LoVo (cell line): ENCODE results near the gene LRSAM1.
"Not testable (repeated sequence)": the region's sequence is repeated elsewhere in the genome, so short reads cannot be mapped to it uniquely, and the experiment has no call there.

Experiments
- DNase-seq: peaks from one replicate; pipeline ENCODE4 v3.0.0-alpha.2; 2016; ENCODE audit warnings: low spot score

The LRSAM1 gene

DNA sequence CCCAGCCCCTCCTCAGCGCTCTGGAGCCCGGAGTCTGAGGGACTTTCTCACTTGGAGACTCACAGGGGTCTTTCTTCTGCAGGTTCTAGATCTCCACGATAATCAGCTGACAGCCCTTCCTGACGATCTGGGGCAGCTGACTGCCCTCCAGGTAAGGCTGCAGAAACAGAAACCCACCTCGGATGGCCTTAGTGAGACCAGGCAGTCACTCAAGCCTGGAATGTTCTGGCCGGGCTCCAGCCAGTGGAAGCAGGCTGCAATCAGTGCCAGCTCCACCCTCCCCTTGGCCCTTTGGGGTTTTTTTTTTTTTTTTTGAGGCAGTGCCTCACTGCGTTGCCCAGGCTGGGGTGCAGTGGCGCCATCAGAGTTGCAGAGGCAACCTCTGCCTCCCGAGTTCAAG is 7.6 kb downstream of the LRSAM1 start:
- DNase-seq: no peak

DNA sequence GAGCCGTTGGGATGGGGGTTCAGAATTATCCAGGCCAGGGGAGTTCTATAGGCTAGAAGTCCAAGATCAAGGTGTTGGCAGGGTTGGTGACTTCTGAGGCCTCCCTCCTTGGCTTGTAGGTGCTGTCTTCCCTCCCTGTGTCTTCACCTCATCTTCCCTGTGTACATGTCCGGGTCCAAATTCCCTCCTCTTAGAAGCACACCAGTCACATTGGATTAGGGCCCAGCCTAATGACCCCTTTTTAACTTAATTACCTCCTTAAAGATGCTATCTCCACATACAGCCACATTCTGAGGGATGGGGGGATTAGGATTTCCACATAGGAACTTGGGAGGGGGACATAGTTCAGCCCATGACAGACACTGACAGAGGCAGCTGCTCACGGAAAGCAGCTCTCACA is 12.1 kb downstream of the LRSAM1 start:
- DNase-seq: no peak

DNA sequence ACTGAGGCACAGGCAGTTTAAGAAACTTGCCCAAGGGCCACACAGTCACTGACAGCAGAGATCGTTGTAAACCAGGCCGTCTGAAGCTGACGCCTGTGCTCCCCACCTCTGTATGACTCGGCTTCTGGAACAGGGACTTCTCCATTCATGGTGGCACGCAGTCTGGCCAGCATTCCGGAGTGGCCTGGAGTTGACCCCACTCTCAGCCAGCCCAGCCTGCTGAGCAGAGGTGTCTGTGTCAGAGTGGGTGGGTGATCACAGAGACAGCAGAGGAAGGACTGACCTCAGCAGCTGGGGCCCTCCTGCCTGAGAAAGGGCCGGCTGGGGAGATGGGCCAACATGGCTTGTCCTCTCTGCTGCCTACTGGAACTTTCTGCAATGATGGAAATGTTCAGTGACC is 12.6 kb downstream of the LRSAM1 start:
- DNase-seq: no peak

DNA sequence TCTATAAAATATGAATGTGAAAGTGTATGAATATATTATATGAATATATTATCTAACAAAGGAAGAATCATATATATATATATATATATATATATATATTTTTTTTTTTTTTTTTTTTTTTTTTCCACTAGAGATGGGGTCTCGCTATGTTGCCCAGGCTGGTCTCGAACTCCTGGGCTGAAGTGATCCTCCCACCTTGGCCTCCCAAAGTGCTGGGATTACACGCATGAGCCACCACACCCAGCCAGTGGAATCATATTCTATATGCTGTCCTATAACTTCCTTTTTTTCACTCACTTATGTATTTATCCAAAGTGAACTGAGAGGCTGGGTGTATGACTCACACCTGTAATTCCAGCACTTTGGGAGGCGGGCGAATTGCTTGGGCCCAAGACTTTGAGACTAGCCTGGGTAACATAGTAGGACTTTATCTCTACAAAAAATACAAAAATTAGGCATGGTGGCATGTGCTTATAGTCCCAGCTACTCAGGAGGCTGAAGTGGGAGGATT is 15.2 kb downstream of the LRSAM1 start:
- DNase-seq: not testable (repeated sequence)

DNA sequence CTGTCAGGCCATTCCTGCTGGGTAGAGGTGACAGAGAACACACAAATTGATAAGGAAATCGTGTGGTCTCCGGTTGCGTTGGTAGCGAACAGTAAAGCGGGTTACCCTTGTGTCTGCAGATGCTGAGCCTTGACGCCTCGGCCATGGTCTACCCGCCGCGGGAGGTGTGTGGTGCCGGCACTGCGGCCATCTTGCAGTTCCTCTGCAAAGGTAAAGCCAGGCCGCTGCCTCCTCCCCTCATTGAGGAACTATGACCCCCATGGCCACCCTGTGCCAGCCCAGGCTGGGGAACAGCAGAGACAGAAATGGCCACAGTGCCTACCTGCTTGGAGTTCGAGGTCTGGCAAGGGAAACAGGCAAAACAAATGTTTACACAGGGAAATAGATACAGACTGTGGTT is 16.3 kb downstream of the LRSAM1 start:
- no peak for DNase-seq

DNA sequence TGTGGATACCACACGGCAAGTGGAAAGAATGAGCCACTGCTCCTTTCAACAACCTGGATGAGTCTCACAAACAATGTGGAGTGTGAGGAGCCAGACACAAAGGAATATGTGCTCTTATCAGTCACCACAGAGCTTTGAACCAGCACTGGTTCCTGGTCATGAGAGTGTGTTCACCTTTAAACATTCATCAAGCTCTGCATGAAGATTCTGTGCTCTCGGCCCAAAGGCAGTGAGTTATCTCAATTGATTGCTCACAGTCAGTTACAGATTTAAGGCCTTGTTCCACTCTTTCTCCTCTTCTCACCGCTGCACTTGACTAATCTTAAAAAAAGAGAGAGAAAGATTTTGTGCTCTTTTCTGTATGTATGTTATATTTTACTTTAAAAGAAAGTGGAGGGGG is 19.4 kb downstream of the LRSAM1 start:
- no peak for DNase-seq

DNA sequence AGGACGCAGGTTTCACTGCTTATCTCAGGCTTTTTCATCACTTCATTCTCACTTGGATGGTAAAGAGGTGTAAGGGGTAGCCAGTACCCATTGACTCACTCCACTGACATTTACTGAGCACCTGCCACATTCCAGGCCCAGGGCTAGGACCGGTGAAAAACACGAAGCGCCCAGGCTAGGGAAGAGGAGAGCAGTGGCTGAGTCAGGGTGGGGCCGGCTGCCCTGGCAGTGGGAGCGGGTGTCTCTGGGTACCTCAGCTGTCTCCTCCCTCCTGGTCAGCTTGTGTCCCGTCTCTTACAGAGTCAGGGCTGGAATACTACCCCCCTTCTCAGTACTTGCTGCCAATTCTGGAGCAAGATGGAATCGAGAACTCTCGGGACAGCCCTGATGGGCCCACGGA is 22.2 kb downstream of the LRSAM1 start:
- no peak for DNase-seq

DNA sequence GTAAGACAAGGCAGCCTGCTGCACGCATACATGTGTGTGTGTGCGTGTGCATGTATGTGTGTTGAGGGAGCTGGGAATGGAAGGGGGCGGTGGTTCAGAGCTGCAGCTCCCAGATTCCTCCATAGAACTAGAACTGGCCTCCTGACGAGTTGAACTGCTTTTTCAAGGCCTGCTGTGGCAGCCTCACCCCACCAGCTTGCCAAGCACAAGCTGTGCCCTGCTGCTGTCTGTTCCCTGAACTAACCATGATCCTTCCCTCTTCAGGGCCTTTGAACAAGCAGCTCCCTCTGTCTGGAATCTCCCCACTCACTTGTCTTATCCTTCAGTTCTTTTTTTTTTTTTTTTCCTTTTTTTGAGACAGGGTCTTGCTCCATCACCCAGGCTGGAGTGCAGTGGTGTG is 22.6 kb downstream of the LRSAM1 start:
- DNase-seq: no peak

DNA sequence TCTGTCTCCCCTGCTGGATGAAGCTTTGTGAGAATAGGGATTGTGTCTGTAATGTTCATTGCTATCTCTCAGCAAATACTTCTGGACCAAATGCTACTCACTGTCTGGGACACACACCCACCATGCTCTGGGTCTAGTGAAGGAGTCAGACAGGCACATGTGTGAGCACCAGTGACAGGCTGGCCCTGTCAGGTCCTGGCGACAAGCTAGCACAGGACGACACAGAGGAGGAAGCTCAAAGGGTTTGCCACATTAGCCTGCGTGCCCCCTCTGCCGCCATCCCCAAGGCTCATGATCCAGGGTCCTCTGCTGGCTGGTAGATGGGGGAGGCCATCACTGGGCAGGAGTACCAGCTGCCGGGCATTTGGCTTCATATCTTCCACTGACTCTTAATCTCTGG is 23.3 kb downstream of the LRSAM1 start:
- DNase-seq: no peak

DNA sequence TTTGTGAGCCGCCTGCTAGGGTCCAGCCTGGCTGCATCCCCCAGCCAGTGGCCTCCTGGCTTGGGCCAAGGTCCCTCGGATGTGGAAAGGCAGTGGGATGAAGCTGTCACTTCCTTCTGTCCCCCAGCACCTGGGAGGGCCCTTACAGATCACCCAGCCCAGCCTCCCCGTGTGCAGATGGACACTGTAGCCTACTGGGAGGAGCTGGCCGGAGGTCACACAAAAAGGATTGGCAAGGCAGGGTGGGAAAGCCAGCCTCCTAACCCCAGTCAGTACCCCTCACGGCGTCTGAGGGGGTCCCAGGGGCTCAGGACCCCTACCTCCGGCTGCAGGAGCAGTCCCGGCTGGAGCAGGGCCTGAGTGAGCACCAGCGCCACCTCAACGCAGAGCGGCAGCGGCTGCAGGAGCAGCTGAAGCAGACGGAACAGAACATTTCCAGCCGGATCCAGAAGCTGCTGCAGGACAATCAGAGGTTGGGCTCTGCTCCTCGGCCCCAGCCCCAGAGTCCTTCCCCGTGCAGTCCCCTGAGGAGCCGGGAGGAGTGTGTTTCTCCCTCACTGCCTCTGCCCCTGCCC is 28.3 kb downstream of the LRSAM1 start:
- DNase-seq: no peak

DNA sequence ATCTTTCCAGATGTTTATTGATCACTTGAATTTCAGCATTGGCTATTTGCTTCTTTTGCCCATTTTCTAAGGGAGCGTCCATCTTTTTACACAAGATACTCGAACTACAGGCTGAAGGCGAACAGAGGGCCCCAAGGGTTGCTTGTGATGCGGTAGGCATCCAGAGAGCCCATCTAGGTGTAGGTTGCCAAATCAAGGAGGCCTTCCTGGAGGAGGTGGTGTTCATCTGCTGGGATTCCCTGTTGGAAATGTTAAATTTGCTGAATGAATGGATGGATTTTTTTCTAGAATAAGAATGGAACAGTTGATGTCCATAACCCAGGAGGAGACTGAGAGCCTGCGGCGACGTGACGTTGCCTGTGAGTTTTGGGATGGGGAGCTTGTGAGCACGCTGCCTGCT is 31.4 kb downstream of the LRSAM1 start:
- no peak for DNase-seq

DNA sequence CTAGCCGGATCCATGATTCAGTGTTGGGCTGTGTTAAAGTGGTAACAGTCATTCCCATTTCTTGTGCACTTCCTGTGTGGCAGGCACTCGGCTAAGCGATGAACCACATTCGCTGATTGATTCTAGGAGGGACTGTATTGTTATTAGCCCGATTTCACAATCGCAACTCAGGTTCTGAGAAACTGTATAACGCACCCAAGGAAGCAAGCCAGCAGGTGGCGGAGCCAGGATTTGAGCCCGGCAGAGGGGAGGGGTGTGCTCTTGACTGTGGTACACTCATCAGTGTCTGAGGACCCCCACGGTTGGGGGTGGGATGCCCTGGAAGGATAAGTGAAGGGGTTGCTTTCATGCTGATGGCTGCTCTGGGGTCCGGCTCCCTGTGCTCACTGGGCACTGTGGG is 34.7 kb downstream of the LRSAM1 start:
- no peak for DNase-seq

DNA sequence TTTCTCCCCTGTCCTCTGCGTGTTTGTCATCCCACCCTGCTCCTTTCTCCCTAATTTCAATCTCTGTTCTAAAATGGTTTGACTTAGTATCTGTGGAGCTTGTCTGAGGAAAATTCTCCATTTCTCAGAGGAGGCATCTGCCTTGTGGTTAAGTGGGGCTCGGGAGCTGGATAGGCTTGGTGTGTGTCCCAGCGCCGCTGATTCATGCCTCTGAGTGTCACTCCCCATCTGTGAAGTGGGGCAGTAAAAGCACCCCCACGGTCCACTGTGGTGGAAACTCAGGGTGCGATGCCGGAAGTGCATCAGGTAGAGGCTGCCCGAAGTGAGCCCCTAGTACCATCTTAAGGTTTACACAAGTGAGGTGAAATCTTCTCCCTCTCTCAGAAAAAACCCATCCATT is 37.6 kb downstream of the LRSAM1 start:
- DNase-seq: no peak

DNA sequence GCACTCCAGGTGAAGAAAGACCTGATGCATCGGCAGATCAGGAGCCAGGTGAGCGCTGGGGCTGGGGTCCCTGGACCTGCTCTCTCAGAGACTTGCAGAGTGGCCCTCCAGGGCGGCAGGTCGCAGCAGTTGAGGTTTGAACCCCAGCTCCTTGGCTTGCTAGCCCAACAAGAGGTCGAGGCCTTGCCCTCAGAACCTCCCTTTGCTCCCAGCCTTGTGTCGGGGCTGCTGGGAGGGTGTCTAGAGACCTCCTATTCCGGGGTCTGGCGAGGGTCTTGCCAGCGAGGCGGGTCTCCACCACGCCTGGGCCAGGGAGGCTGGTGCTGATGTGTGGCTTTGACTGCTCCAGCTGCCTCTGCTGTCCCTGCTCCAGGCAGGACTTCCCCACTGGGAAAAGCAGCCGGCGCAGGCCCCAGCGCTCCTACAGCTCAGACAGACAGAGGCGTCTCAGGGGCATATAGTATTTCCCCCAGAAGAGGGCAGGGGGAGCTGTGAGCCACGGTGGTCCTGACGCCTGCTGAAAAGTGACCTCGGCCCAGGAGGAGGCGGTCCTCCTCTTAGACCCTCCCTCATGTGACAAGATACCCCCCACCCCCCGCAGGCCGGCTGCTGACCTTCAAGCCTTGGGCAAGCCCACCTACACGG is 38.3 kb downstream of the LRSAM1 start:
- no peak for DNase-seq

DNA sequence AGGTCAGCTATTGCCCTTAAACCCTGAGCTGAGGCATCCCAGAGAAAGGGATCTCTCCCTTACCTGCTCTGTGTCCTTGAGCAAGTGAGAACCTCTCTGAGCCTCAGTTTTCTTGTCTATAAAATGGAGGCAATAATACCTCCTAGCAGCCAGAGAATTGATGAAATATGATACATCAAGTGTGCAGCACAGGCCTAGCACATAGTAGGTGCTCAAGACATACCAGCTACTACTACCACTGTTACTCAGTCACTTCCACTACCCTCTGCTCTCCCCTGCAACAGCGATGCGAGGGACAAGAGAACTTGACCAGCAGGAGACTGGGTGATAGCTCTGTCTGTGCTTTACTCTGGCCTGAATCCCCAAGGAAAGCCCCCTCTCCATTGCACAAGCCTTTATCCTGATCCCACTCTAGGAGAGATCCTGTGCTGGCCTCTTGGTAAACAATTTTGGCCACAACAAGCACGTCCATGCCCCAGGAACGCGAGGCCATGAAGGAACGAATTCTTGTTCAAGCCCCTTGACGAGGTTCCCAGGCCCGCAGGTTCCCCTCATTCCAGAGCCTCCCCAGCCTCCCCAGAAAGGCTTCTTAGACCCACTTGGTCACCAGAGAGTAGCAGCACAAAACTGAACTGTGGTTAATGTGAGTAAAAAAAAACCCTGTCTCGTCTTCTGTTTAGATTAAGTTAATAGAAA is 39.4 kb downstream of the LRSAM1 start:
- DNase-seq: no peak

DNA sequence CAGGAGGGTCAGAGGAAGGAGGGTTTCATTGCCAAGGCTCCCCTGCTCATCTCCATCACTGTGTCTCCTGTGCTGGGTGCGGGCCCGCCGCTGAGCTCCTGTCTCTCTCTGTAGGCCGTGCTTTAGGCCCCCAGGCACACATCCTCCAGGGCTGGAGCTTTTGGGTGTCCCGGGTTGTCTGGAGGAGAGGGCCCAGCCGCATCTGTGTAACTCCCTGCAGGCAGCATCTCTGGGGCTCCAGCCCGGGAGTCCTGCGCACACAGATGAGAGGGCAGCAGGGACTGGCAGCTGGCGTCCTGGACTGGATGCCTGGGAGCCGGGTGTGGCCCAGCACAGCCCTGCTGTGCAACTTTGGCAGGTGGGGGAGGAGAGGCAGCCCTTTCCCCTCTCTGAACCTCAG is 40.2 kb downstream of the LRSAM1 start:
- no peak for DNase-seq

DNA sequence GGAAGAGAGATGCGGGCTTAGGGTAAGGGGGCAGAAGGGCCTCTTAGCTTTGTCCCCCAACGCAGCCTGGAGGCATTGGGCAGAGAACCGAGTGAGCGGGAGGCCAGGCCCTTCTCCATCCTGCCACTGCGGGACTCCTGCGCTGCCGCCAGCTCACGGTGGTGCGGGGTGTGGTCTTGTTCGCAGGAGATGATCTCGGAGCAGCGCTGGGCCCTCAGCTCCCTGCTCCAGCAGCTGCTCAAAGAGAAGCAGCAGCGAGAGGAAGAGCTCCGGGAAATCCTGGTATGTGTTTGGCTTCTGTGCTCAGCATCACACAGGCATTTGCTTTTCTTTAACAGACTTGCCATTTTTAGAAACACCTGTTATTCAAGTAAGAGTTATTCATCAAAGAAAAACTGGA is 41.3 kb downstream of the LRSAM1 start:
- DNase-seq: no peak

DNA sequence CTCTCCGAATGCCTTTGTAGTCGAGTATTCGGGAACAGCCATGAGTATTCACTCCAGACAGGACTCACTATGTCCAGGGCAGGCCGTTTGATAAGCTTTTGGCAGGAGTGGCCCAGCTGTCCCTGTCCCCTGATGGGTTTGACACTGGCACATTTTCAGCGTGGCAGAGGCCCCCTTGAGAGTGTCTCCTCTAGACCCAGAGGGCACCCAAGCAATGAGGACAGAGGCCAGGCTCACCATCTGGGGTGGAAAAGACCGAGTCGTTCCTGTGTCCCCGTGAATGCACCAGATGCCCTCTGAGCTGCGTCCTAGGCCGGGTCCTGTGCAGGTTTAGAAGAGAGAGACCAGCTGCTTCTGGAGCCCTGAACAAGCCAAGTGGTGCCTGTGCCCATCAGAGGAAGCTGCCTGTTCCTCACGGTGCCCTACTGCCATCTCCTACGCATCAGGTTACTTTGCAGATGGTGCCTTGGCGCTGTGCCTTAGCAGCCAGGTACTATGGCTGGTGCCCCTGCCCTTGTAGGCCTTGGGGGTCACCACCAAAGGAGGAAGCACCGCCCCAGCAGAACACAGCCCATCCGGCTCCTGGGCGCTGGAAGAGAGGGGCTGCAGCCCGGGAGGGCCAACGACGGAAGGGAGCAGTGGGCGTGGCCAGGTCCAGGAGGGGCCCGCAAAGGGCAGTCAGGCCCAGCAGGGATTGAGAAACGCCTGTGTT is 42.4 kb downstream of the LRSAM1 start:
- no peak for DNase-seq

DNA sequence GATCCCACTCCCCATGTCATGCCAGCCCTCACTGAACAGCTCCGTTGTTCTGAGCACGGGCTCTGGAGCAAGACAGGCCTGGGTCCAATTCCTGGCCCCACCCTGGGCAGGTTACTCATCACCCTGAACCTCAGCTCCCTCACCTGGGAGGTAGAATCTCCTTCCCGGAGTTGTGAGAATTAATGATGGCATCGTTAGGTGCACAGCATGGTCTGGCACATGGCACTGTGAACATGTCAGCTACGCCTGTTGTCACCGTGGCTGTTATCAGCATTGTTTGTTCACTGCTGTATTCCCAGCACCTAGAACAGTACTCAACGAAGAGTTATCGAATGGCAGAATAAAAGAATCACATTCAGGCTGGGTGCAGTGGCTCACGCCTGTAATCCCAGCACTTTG is 43.0 kb downstream of the LRSAM1 start:
- DNase-seq: no peak

DNA sequence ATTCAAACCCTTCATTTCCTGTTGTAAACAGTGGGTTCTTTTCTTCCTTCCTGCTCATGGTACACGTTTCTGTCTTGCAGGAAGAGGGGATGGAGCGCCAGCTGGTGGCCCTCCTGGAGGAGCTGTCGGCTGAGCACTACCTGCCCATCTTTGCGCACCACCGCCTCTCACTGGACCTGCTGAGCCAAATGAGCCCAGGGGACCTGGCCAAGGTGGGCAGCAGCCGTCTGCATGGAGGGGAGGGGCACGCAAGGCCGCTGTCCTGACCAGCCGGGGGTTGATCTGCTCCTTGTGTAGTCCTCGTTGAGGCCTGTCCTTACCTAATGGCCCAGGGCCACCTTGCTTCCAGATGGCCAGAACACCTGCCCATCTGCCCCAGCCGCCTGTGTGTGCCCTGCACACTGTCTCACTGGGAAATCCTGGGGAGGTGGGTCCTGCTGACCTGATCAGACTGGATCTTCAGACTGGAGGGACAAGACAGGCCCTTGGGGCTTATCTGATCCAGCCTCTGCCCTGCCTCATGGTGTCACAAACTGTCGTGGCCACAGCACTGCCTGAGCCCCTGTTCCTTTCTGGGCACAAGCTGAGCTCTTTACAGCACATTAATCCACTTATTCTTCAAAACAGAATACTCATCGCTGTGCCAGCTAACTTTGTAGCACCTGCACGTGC is 44.7 kb downstream of the LRSAM1 start:
- no peak for DNase-seq

DNA sequence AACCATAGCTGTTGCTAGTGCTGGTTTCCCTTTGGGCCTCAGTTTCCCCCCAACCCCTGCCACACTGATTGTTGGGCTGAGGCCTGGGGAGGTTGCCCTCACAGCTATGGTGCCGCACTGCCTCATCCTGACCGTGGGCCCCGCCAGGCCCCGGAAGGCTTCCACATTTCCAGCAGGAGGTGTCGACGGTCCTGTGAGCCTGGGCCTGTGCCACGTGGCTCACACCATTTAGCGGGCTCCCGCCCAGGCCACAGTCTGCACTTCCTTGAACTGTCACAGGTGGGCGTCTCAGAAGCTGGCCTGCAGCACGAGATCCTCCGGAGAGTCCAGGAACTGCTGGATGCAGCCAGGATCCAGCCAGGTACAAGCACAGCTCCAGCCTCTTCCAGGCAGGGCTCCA is 45.7 kb downstream of the LRSAM1 start:
- DNase-seq: no peak

DNA sequence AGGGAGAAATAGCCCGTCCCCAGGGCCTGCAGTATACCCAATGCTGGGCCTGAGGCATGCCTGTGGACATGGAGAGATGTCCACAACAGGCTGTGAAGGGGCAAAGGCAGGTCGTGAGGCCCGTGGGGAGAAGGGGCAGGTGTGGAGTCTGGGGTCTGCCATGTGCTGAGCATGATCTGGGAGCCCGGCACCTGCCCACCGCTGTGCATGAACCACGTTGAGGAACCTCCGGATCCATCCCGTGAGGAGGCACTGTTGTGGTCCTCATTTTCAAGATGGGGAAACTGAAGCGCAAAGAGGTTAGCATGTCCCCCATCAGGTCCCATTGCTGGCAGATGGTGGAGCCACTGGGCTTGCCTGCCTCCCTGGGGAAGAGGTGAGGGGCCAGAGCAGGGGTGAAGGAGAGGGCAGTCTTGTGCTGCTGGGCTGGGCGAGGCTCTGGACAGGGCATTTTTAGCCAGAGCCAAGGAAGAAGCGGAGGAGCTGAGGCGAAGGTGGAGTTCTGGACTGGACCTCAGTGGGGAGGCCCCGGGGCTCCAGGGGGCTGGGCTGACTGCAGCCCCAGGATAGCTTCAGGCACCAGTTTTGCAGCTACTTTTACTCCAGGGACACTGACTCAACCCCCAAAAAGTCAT is 46.5 kb downstream of the LRSAM1 start:
- DNase-seq: no peak
